Stimulated activated CD8-positive, alpha-beta memory T cell treated with anti-CD3 and anti-CD28 coated beads, Interleukin-12 subunit alpha, Interleukin-12 subunit beta, amount 100 ng/mL, for 4 hours (primary cell): ENCODE data around the gene FLRT2.

ENCODE experiments used
- DNase-seq: peaks from one replicate; pipeline ENCODE4 v3.0.0-alpha.2; 2020; ENCODE audit warnings: low read depth

The FLRT2 gene, protein sequence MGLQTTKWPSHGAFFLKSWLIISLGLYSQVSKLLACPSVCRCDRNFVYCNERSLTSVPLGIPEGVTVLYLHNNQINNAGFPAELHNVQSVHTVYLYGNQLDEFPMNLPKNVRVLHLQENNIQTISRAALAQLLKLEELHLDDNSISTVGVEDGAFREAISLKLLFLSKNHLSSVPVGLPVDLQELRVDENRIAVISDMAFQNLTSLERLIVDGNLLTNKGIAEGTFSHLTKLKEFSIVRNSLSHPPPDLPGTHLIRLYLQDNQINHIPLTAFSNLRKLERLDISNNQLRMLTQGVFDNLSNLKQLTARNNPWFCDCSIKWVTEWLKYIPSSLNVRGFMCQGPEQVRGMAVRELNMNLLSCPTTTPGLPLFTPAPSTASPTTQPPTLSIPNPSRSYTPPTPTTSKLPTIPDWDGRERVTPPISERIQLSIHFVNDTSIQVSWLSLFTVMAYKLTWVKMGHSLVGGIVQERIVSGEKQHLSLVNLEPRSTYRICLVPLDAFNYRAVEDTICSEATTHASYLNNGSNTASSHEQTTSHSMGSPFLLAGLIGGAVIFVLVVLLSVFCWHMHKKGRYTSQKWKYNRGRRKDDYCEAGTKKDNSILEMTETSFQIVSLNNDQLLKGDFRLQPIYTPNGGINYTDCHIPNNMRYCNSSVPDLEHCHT

DNA sequence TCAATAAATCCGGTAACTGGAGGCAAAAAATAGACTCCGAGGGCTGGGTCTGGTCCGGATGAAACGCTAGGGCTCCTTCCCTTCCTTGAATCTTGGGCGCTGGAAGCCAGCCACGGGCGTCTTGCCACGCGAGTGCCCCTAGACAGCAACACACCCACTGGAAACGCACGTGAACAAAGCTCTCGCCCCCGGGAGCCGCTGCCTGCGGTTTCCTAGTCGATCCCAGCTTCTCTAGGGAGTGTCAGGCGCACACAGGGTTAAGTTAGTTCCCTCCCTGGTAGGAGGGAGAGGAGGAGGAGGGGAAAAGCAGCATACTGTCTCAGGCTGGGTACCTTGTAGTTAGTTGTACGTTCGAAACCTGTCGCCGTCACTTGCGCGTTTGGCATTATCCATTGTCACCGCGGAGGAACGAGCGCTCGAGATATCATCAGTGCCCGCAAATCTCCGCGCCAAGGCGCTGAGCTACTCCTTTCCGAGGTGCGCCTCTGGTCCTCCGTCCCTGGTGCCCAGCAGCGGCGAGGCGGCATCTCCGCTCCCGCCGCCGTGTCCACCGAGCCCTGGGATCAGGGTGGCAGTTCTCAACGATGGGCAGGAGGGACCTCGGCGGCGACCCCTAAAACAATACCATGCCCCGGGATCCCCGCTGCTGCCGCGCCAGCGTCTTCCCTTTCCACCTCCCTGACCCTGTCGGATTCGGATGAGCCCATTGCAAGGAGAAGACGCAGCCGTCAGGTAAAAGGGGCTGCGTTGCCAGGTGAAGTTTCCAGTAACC is at the start of gene FLRT2:
FLRT2 (plus strand) TSS at position 342 of the 772 bp plus-strand sequence. CDS start 91,371 bp downstream, outside the sequence.
- DNase-seq = no peak

DNA sequence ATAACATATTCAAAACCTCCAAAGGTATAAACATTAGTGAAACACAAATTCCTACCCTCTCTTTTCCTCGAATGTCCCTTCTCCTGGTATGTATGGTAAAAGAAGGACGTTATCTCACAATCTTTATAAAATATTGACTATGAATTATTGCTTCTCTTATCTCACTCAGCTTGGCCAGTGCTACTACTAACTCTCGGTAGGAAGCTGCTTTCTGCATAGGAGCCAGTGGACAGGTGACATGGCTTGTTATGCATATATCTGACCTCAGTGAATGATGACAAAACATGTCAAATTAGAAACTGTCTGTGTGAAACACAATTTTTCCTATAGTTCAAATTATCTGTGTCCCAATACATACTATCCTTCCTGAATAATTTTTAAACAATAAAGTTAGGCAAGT is 48.5 kb upstream of the FLRT2 start:
- DNase-seq = no peak

DNA sequence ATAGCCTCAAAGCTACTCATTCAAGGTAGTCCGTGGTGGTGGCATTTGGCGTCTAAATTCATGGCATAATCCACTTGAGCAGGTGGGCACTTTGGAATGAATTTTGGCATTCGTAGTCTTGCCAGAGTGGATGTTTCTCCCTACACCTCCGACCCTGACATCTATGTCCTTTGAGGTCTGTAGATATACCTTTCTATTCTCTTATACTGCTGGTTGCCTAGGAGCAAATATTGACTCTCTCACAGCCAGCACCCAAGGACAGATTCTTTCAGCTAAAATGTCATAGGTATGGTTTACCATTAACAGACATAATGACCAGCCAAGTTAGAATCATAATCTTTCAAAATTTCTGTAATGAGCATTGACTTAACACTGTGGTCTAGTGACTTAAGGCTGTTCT is 47.4 kb upstream of the FLRT2 start:
- DNase-seq = no peak

DNA sequence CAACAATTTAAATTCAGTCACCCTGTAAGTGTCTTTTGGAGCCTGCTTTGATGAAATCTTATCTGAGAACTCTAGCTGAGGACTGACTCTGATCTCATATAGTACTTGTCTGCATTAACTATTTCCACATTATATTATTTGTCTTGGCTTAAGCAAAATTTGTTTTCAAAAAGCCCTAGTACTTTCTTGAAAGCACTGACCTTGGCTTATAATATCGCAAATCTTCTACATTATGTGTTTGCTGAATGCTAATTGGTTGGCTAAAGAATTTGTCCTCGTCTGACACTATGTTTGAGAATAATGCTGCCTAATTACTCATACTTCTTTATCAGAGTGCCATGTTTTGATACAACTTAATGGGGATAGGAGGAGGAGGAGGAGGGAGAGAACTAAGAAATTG is 46.9 kb upstream of the FLRT2 start:
- no peak for DNase-seq

DNA sequence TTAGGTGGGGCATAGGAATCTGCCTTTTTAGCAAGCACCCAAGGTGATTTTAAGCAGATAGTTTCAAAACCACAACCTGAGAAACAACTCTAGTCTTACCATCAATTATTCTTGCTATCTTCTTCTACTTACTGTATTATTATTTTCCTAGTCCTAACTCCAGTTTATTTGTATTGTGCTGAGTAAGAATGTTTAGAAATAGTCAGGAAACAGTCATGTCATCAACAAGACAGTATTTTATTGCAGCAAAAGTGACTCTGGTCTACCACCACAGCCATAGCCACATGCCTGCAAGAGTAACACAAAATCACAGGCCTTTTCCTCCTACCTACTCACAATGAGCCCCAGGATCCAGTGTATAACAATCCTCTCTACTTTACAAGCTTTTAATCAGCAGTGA is 46.3 kb upstream of the FLRT2 start:
- DNase-seq = no peak

DNA sequence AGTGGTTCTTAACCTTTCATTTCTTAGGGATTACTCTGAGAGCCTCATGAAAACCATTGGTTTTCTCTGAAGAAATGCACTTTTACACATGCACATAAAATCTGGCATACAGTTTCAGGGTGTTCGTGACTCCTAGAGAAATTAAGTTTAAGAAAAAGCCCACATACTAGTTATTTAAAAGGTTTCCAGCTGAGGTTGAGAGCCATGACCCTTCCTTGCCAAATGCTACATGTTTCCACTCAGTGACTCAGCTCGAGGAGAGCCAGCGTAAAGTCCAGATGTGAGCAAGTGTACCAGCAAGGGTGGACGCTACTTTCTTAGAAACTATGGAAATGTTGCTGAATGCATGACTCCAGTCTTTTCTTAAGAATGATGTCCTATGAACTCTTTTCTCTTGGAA is 42.7 kb upstream of the FLRT2 start:
- DNase-seq = no peak

DNA sequence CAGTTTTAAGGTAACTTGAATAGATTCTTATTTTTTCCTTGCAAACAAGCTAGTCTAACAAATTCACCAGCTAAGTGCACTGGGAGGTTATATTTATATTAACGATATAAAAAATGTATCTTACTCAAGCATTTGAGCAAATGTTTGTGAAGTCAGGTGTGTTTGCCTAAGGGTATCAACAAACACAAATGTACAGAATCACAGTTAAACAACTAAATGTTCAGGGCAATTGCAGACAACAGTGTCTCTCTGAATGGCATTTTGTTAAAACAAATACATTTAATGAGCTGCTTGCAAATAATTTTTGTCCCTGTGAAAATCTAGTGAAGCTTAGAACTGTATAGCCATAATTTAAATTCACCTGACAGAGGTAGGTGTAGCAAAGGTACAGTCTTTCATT is 28.2 kb upstream of the FLRT2 start:
- DNase-seq = no peak

DNA sequence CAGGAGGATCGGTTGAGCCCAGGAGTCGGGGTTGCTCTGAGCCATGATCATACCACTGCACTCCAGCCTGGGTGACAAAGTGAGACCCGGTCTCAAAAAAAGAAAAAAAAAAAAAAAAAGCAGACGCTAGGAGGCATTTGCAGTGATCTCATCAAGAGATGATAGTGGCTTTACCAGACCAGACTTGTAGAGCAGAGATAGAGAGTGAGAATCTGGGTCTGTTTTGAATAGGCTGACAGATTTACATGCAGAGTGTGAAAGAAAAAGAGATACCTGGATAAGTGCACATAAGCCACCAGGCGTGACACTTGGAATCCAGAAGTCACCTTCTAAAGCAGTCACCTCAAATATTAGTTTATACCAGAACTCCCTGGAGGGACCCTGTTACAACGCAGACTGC is 21.1 kb upstream of the FLRT2 start:
- no peak for DNase-seq

DNA sequence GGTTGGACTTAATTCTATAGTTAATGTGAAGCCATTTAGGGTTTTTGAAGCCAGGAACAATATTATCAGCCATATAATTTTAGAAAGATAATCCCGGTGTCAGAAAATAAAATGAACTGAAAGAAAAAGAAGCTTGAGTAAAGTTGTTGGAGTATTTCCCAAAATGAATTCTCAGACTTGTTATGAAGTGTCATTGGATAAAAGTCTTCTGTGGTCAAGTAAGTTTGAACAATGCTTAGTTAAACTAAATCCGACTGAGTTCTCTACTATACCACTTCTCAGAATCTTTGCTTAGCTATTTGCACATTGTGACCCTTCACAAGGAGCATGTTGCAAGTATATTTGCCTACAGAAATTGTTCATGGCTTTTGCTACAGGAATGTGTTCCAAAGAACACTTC is 17.5 kb upstream of the FLRT2 start:
- DNase-seq = no peak

DNA sequence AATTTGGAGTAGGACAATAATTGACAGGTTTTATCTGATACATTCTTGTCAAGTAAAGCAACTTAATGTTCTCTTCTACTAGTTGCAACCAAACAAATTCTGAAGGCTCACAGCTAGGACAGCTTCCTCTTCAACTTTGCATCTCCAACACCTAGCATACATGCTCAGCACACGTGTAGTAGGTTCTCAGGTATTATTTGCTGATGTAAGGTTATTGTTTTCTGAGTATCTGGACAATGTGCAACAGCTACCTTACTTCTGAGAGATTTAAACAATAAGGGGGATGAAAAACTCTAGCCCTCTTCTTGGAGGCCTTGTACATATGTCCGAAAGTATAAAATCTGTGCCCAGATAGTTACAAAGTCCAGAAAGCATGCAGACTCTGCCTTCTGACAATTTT is 15.5 kb upstream of the FLRT2 start:
- DNase-seq = no peak

DNA sequence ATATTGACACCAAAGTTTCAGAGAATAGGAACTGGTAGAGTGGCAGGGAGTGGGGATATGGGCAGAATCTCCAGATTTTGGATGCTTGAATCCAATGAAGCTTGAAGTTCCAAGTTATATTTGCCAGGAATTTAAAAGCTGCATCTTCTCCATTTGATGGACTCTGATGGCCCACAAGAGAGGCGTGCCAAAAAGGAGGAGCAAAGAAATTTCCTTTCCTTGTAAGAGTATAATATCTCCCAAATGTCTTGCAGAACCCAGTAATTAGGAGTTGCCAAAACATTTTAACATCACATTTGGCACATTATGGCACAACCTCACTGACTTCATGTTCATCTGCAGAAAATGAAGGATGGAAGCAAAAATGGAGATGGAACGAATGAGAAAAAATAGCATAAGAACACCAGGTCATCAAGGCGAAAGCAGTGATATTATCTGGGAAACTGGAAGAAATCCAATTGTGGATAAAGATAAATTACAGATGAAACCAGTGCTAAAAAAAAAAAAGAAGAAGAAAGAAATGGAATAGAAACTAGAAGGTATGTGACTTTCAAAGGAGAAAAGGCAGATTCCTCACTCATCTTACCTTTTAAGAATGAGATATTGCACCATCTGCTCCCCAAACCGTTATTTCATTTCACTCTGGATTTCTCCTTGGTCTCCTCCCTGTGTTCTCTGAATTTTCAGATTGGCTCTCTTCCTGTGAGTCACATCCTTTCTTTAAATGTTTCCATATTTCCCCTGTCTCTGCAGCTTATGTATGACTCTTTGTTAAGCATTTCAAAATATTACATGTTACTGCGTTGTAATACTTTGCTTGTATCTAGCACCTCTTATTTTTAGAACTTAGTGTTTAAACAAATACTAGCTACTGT is 13.5 kb upstream of the FLRT2 start:
- DNase-seq = no peak

DNA sequence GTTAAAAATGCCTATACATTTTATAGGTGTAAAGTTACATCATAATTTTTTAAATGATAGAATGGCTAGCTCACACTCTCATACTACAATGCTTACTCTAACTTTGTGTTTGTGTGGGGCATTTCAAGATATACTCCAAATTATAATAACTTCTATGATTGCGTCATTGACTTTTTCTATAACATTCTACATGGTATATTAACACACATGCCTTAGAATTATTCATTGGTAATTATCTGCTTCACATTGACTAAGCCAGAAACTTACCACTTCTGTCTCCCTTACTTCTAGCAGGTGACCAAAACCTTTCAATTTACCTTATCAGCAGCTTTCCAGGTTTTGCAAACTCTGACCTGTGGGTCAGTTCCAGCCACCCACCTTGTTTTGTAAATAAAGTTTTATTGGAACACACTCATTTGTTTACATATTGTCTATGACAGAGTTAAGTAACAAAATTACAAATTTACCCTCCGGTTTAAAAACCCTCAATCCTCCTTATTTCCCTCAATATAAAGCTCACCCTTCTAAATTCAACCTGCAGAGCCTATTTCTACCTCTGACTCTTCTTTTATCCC is 12.7 kb upstream of the FLRT2 start:
- no peak for DNase-seq

DNA sequence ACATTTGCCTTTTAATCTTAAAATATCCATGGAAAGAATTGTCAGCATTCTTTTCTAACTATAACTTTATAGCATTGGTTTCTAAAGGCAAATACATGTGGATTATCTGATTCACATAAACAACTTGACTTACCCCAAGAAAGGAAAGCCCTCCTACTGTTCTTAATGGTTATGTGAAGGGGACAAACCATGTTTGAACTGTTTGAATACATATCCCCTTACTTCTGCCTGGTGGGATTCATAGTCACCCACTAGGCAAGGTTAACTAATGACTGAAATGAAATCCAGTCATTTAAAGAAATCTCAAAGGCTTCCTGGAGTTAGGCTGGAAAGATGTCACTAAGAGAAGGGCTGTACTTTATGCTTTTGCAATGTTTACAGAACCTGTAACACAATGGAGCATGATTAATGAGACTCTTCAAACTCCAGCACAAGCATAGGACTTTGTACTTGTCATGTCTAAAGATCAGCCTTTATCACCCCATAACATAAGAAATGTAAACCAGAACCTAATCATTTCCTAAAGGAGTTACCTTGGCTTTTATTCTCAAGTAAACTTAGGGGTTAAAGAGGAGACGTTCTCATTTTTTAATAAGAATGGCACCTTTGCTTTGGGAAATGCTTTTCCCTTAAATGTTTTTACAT is 10.2 kb upstream of the FLRT2 start:
- DNase-seq = no peak

DNA sequence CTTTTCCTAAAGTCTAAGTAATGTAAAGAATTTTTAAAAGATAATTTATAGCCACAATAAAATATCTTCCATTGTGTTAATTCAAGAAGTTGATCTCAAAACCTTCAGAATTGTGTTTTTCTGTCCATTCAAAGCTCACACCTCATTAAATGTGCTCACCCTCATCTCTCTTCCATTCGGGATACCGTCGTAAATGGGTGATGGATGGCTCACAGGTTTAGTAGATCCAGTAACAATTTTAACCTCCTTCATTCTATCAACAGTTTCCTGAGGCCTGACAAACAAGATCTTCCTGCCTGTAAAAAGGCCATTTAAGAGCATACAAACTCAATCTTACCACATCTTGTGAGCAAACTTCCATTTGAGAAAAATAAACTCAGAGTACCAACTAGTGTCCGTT is 9.4 kb upstream of the FLRT2 start:
- DNase-seq = no peak

DNA sequence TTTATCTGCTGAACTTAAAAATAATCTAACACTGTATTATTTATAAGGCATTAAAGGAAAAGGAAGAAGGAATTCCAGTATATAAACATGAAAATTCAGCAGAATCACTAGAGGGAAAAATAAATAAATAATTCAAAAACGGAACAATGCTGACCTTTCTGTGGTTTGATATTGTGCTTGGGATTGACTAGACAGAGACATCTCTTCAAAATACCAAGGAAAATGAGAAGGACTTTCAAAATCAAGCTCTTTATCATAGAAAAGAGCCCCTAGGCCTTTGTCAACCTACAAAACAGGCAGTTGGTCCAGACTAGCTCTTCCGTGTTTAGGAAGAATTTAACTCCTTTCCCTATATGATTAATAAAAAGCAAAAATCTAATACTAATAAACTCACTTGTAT is 6.3 kb upstream of the FLRT2 start:
- DNase-seq = no peak

DNA sequence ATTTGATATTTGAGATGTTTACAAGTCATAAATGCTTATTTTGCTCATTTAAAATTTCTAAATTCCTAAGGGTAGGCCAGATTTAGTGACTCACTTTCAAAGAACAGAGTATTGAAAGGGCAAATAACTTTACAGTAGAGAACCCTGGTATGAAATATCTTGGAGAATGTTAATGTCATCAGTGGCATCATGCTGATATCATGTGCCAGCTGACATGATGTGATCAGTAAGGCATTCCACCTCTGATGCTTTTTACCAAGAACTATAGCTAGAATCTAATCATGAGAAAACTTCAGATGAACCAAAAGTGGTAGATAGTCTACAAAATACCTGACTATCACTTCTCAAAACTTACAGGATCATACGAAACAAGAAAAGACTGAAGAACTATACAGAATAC is 2.9 kb upstream of the FLRT2 start:
- no peak for DNase-seq

DNA sequence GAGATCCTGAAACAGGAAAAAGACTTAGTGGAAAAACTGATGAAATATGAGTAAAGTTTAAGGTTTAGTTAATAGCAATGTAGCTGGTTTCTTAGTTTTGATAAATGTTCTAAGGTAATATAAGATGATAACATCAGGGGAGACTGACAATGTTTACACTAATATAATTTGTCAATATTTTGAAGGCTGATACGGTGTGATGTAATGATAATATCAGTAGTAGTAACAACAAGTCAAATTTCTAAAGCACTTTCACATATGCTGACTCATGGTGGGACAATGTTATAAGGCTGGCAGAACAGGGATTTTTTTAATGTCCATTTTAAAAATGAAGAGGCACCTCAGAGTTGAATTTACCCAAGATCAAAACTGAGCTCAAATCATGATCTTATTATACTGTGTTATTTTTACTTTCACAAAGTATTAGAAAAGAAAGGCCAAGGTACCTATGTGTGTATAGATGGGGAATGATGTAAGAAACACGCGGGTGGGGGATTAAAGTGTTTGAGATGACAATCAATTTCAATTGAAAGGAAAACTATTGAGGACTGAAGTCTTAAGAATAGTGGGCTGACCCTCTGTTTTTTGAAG is 2.4 kb upstream of the FLRT2 start:
- no peak for DNase-seq

DNA sequence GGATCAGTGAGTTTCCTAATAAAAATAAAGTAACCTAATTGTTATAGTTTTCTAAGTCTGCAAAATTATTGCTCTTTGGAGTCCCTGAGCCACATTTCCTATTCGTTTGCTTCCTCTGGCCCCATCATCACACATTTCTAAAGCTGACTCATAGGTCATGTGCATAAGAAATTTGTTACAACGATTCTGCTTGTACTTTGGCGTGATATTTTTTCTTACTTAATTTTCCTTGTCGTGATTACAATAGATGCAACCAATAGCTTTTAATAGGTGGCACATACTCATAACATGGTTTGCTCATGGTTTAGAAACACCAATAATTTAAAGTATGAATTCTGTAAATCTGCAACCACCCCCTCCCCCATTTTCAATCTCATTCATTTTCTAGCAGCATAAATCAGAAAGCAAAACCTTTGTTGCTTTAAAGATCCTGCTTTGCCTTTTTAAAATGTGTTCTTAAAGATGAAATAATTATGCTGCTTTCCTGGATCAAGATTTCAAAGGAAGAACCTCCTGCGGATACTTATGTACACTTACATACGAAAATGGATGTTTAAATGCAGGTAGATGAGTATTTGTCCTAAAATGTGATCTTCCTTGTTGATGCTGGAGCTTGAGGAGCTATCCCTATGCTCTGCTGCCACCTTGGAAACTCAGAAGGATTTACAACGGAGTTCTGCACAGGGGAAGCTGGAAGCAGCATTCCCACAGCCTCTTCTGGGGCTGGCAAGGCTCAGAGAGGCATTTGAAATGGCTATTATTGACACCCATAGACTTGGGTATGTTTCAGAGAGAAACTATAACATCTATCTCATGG is 1.7 kb upstream of the FLRT2 start:
- DNase-seq = no peak

DNA sequence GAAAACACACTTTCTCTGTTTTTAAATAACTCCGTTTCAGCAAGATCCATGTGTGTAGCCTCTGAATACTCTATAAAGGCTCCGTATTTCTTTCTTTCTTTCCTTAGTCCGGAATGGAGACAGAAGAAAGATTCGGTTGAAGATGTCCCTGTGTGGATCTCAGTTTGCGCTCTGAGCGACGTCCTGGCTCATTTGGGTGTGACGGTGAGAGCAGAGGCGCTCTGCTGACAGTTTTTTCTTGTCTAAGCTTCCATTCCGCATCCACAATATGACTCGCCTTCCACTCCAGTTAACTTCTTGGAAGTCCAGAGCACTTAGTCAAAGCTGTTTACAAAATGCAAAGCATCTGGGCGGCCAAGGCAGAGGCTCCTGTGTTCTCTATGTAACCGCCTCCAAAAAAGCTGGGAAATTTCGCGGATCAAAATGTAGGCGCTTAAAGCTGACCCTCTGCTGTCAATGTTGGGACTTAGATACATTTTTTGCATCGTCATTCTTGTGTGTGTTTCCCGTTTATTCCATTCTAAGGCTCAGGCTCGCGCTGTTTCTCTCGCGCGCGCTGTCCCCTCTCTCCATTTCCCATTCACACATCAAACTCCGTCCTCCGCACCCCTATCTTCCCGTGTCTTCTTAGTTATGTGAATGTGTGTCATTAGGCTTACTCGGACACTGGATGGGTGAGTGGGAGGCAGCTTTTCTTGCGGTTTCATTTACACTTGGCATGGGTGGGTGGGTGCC is 880 bp upstream of the FLRT2 start:
- no peak for DNase-seq
